T follicular helper cell (primary cell): ENCODE results near the gene VPS37C.
"Not testable (repeated sequence)": the region's sequence is repeated elsewhere in the genome, so short reads cannot be mapped to it uniquely, and the experiment has no call there.

ENCODE experiments used
- DNase-seq: peaks from one replicate; pipeline ENCODE4 v3.0.0-alpha.2; 2020; ENCODE audit warnings: low read depth

VPS37C gene

DNA sequence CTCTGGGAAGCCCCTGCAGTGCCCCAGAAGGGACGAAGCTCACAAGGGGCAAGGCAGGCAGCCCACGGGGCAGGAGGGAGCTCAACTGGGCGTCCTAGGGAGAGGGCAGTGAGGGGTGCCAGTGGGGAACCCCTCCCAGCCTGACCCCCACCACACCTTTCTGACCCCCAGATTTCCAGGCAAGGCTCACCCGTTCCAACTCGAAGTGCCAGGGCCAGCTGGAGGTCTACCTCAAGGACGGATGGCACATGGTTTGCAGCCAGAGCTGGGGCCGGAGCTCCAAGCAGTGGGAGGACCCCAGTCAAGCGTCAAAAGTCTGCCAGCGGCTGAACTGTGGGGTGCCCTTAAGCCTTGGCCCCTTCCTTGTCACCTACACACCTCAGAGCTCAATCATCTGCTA lies 43.2 kb downstream of the VPS37C start:
- no peak for DNase-seq

DNA sequence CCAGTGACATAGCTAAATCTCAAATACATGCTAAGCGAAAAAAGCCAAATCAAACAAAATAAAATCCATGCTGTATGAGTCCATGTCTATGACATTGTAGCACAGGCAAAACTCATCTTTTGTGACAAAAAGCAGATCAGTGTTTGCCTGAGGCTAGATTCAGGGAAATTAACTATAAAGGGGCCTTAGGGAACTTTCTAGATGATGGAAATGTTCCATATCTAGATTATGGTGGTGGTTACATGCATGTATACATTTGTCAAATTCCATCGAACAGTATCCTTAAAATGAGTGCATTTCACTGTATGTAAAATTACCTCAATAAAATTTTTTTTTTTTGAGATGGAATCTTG lies 44.1 kb downstream of the VPS37C start:
- no peak for DNase-seq

GRCh38 chr11:61116426-61117167 lies 44.6 kb downstream of the VPS37C start:
- no peak for DNase-seq

DNA sequence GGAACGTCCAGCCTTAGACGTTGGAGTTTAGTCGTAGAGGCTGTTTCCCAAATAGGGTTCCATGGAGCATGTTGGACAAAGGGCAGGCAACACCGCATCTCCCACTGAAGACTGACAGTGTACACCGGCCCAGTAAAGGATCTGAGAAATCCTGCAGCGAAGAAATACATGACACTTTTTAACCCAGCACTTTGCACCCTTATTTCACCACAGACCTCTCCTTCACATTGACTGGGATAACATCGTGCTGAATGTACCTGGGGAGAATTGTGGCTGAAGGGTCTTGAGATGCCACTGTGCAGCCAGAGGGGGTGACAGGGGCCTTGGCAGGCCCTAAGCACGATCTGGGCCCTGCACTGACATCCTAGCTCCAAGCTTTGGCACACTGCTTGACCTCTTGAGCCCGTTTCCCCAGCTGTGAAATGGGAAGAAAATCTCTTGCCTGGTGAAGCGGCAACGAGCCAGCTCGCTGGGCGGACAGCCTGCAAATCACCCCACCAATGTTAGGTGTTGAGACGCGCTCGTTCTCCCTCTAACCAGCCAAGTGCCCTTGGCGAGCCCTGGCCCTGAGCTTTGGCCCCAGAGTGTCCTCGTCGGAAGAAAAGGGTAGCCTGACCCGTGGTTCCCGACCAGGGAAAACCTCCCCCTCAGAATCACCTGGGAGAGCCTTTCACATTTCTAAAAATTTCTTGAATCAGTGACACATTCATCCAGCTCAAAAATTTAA lies 45.6 kb downstream of the VPS37C start:
- DNase-seq = no peak

DNA sequence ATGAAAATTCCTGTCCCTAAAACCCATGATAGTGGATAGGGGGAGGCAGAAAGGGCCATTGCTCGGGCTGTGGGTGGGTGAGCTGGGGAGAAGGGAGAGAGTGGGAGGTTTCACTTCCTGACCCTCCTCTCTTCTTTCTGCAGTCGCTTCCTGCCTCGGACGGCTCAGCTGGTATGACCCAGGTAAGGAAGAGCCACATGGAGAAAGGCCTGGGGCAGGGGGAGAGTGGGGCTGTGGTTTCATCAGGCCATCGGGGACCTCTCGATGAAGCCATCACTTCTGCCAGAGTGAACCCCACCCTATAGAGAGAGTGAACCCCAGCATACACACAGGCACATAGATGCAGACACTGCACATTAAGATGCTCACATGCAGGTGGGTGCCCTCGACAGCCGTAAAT lies 46.3 kb downstream of the VPS37C start:
- DNase-seq = no peak

DNA sequence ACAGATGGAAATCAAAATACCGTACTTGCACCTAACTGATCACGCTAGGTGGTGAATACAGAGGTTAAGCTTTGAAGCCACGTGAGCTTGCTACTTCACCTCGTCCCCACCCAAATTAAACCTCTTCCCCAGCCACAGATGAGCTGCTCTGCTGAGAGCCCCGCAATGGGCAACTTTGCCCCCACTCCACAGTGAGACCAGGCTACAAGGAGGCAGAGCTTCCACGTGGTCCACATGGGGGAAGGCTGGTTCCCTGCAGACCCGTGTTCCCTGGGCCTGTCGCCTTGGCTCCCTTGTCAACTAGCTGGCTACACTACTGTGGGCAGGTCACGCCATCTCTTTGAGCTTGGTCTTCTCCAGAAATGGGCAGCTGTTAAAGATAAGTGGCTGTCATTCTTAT lies 48.0 kb downstream of the VPS37C start:
- no peak for DNase-seq

- no peak for DNase-seq
Measured at GRCh38 chr11:61112575-61112974, 48.7 kb downstream of the VPS37C start.

GRCh38 chr11:61111786-61112517 lies 49.3 kb downstream of the VPS37C start:
- DNase-seq = peak; percentile 56

GRCh38 chr11:61111050-61111435 lies 50.2 kb downstream of the VPS37C start:
- DNase-seq = no peak

- DNase-seq = peak; percentile 49
Measured at GRCh38 chr11:61110255-61111049, 50.8 kb downstream of the VPS37C start.

DNA sequence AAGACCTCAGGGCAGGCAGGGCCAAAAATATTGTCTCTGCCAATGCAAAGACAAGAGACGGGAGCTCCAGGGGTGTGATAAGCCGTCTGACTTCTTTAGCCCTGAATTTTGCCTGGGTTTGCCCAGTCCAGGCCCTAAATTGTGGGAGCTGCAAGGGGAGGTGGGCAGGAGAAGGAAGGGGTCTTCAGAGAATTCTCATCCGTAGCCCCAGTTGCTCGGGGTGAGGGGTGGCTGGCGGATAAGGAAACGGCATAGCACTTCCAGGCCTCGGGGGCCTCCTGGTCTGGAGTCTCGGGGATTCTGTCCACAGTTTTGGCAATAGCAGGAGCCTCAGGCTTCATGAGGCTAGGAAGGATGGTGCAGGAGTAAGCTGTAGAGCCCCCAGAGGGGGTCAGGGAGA lies 51.6 kb downstream of the VPS37C start:
- DNase-seq = no peak

GRCh38 chr11:61108847-61109585 lies 52.2 kb downstream of the VPS37C start:
- DNase-seq = no peak

GRCh38 chr11:61107888-61108287 lies 53.3 kb downstream of the VPS37C start:
- no peak for DNase-seq

DNA sequence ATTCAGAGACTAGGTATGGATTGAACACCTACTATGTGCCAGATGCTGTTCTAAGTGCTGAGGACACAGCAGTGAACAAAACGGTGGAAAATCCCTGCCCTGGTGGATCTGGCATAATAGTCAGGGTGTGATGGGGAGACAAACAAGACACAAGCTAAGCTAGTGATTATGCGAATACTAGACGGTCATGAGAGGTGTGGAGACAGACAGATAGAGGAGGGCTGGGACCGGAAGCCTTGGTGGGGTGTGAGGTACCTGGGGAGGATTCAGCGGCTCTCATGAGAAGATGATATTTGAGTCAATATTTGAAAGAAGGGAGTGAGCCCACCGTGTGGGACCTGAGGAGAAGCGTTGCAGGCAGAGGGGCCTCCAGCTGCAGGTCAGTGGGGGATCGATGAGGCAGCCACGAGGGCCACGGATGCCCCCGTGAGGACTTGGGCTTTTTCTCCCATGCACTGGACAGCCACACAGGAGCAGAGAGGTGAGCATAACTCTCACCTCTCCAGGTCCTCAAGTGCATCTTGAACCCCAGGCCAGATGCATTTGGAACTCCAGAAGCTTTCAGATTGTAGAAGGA lies 54.2 kb downstream of the VPS37C start:
- DNase-seq = no peak

- no peak for DNase-seq
Measured at GRCh38 chr11:61106296-61106695, 54.9 kb downstream of the VPS37C start.

GRCh38 chr11:61104963-61105362 lies 56.3 kb downstream of the VPS37C start:
- DNase-seq = no peak

DNA sequence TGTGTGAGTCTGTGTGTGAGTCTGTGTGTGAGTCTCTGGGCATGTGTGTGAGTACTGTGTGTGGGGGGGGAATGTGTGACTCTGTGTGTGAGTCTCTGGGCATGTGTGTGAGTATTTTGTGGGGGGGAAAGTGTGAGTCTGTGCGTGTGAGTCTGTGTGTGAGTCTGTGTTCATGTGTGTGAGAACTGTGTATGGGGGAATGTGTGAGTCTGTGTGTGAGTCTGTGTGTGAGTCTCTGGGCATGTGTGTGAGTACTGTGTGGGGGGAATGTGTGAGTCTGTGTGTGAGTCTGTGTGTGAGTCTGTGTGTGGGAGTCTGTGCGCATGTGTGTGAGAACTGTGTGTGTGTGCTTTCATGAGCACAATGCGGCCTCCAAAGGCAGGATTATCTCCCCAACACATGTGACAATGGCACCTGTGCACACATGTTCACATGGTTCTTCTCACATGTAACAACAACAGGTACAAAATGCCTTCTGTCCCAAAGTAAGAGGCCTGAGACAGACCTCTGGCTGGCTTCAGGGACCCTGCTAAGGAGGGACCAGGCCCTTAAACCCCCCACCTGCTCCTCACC lies 57.3 kb downstream of the VPS37C start:
- no peak for DNase-seq

GRCh38 chr11:61102667-61103571 lies 58.3 kb downstream of the VPS37C start:
- DNase-seq = no peak

- no peak for DNase-seq
Measured at GRCh38 chr11:61098778-61099177, 62.4 kb downstream of the VPS37C start.

DNA sequence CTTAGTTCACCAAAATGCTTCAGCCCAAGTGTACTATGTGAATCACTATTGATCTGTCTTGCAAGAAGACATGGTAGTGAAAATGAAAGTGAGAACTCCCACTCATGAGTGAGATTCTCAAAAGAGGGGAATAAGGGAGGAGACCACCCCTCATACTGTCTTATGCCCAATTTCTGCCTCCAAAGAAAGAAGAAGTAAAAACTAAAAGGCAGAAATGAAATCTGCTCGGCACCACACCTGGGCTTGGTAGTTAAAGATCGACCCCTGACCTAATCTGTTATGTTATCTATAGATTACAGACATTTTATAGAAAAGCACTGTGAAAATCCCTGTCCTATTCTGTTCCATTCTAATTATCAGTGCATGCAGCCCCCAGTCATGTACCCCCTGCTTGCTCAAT lies 63.0 kb downstream of the VPS37C start:
- DNase-seq = not testable (repeated sequence)
